GM12874 (cell line): Measurements from ENCODE around the gene ENTPD5.

Experiments used
- CTCF ChIP-seq: IDR thresholded peaks from 2 replicates; pipeline ENCODE4 v1.5.1; 2011; ENCODE audit warnings: low read depth, mild to moderate bottlenecking, control low read depth, low read length, moderate library complexity; ENCODE audit not compliant: insufficient read depth

The ENTPD5 gene

GRCh38 chr14:73997944-73998447 lies 21.1 kb downstream of the ENTPD5 start:
- TF ChIP-seq CTCF, result no peak

GRCh38 chr14:73997108-73997943 lies 21.8 kb downstream of the ENTPD5 start:
- no peak for TF ChIP-seq CTCF

GRCh38 chr14:73996731-73997107 lies 22.4 kb downstream of the ENTPD5 start:
- no peak for TF ChIP-seq CTCF

GRCh38 chr14:73995977-73996378 lies 23.1 kb downstream of the ENTPD5 start:
- TF ChIP-seq CTCF, result no peak

GRCh38 chr14:73991092-73991491 lies 28.0 kb downstream of the ENTPD5 start:
- TF ChIP-seq CTCF, result no peak

GRCh38 chr14:73988065-73988464 lies 31.0 kb downstream of the ENTPD5 start:
- TF ChIP-seq CTCF, result no peak

- TF ChIP-seq CTCF, result no peak
Measured at GRCh38 chr14:73977896-73978295, 41.2 kb downstream of the ENTPD5 start.
